Mesothelial cell of epicardium (in vitro differentiated cells): ENCODE data around the gene CHMP5. TPM values are rescaled to one million over a fixed set of nuclear protein-coding genes. Genes with fewer than 3 reads are reported as not detected.

Experiments
- DNase-seq, 2 experiments: peaks; one replicate each; pipeline ENCODE4 v3.0.0; 2021; ENCODE audit warnings: low spot score in 2 of 2; ENCODE audit not compliant: unreplicated experiment in 2 of 2
- H3K27ac Mint-ChIP-seq: 2 replicates; pipeline ENCODE4 v1.8.0; 2021; ENCODE audit warnings: mixed read lengths
- H3K27me3 Mint-ChIP-seq: 2 replicates; pipeline ENCODE4 v1.8.0; 2021; ENCODE audit warnings: low read depth, mixed read lengths
- H3K36me3 Mint-ChIP-seq: 2 replicates; pipeline ENCODE4 v1.8.0; 2021; ENCODE audit warnings: mixed read lengths
- H3K4me1 Mint-ChIP-seq: 2 replicates; pipeline ENCODE4 v1.8.0; 2021; ENCODE audit warnings: mixed read lengths
- H3K4me3 Mint-ChIP-seq: 2 replicates; pipeline ENCODE4 v1.8.0; 2021; ENCODE audit warnings: mild to moderate bottlenecking, moderate library complexity, mixed read lengths
- H3K9me3 Mint-ChIP-seq: 2 replicates; pipeline ENCODE4 v1.8.0; 2021; ENCODE audit warnings: mixed read lengths
- CTCF ChIP-seq: fragments of 200-600 bp; sonication (generic); IDR thresholded peaks from one replicate; pipeline ENCODE4 v1.5.0; 2021; ENCODE audit warnings: antibody characterized with exemption; ENCODE audit not compliant: unreplicated experiment
- total RNA-seq: library from RNA; stranded (reverse); gene quantifications from 3 replicates; pipeline ENCODE4 v1.2.1, GENCODE V29; 2021

The CHMP5 gene
- total RNA-seq, 1 donor from 2014 or later: 49.1 TPM

- no peak overlapping the region for H3K4me3 Mint-ChIP-seq
- TF ChIP-seq CTCF: no peak
- no peak overlapping the region for H3K27ac Mint-ChIP-seq
- H3K27me3 Mint-ChIP-seq: no peaks in the 10 kb centered on the region
- no peaks in the 10 kb centered on the region for H3K9me3 Mint-ChIP-seq
- no peak for DNase-seq
- peaks cover 33% of the 10 kb centered on the region for H3K36me3 Mint-ChIP-seq
- H3K4me1 Mint-ChIP-seq: peaks cover 31% of the 10 kb centered on the region
Measured at GRCh38 chr9:33295571-33295970, 30.7 kb downstream of the CHMP5 start.

- no peak for TF ChIP-seq CTCF
Measured at GRCh38 chr9:33297432-33297831, 32.6 kb downstream of the CHMP5 start.

DNA sequence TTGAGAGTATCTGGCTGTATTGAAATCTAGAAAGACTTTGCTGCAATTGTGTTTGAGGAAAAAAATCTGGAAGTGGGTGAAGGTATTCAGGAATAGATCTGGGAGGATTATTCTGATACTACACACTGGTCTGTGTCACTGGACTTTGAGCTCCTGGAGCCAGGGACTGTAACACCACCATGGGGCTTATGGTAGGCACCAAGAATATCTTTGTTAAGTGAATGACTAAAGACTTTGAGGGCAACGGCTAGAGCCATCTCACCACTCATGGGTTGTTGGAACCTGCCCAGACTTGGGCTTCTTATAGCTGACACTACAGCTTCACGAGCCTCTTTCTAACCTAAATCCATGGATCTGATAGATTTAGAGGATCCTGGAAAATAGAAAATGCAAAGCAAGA is 35.7 kb downstream of the CHMP5 start:
- DNase-seq: no peak
- no peak for TF ChIP-seq CTCF
- peaks cover 11% of the 10 kb centered on the region for H3K4me1 Mint-ChIP-seq

More at GRCh38 chr9:33297432-33297831, 32.6 kb downstream of the CHMP5 start:
- no peak for DNase-seq
- Mint-ChIP-seq H3K27me3 (no peaks in the 10 kb centered on the region), H3K4me3 (no peak overlapping the region), H3K27ac (no peak overlapping the region), H3K36me3 (peaks cover 38% of the 10 kb centered on the region), H3K4me1 (peaks cover 16% of the 10 kb centered on the region), H3K9me3 (no peaks in the 10 kb centered on the region)

GRCh38 chr9:33304362-33304761 is 39.5 kb downstream of the CHMP5 start:
- H3K27me3 Mint-ChIP-seq: no peaks in the 10 kb centered on the region
- H3K9me3 Mint-ChIP-seq: no peaks in the 10 kb centered on the region
- peaks cover 28% of the 10 kb centered on the region for H3K36me3 Mint-ChIP-seq
- H3K4me1 Mint-ChIP-seq: no peaks in the 10 kb centered on the region
- H3K27ac Mint-ChIP-seq: no peak overlapping the region
- no peak for TF ChIP-seq CTCF
- H3K4me3 Mint-ChIP-seq: no peak overlapping the region
- DNase-seq: no peak

More for the DNA sequence above, 35.7 kb downstream of the CHMP5 start:
- Mint-ChIP-seq H3K27me3 (no peaks in the 10 kb centered on the region), H3K9me3 (no peaks in the 10 kb centered on the region), H3K36me3 (peaks cover 32% of the 10 kb centered on the region), H3K27ac (no peak overlapping the region), H3K4me3 (no peak overlapping the region)

GRCh38 chr9:33306037-33306436 is 41.2 kb downstream of the CHMP5 start:
- no peak overlapping the region for H3K27ac Mint-ChIP-seq
- no peak for TF ChIP-seq CTCF
- H3K4me1 Mint-ChIP-seq: no peaks in the 10 kb centered on the region
- no peak overlapping the region for H3K4me3 Mint-ChIP-seq
- peaks cover 20% of the 10 kb centered on the region for H3K36me3 Mint-ChIP-seq
- no peak for DNase-seq
- H3K27me3 Mint-ChIP-seq: no peaks in the 10 kb centered on the region
- H3K9me3 Mint-ChIP-seq: no peaks in the 10 kb centered on the region

GRCh38 chr9:33307067-33307466 is 42.2 kb downstream of the CHMP5 start:
- H3K4me1 Mint-ChIP-seq: no peaks in the 10 kb centered on the region
- H3K4me3 Mint-ChIP-seq: no peak overlapping the region
- no peak overlapping the region for H3K27ac Mint-ChIP-seq
- no peaks in the 10 kb centered on the region for H3K9me3 Mint-ChIP-seq
- DNase-seq: no peak
- no peak for TF ChIP-seq CTCF
- peaks cover 19% of the 10 kb centered on the region for H3K36me3 Mint-ChIP-seq
- no peaks in the 10 kb centered on the region for H3K27me3 Mint-ChIP-seq
